Pancreas (tissue), 10 donors: ENCODE results near the gene PRSS1. TPM values are rescaled to one million over a fixed set of nuclear protein-coding genes. Genes with fewer than 3 reads are reported as not detected.
A peak's percentile ranks its signal among the peaks of the same experiment; 100 is the strongest.
"Not testable (repeated sequence)": the region's sequence is repeated elsewhere in the genome, so short reads cannot be mapped to it uniquely, and the experiment has no call there.

ENCODE experiments used
- ATAC-seq, 4 donors: fragments of 200-7000 bp; cut with Tn5 transposase; one replicate each; pipeline versions ENCODE4 v1.8.0 to v1.9.1; 2020; ENCODE audit warnings: mild to moderate bottlenecking in 4 of 4, moderate library complexity in 4 of 4
- DNase-seq, 6 donors: peaks; one replicate each; pipeline ENCODE4 v3.0.0-alpha.2; 2020
- FAIRE-seq: peaks from 2 replicates; lab custom pipeline; 2012; peaks lifted over from hg19 to GRCh38; lab: Jason Lieb, UNC
- H3K27ac ChIP-seq, 4 donors: fragments of 200-600 bp; sonication (generic); 1 replicate in 3 of 4; 2 replicates in 1 of 4; pipeline versions ENCODE4 v1.5.0 to v1.8.0; 2020
- H3K27me3 ChIP-seq, 4 donors: fragments of 200-600 bp; one replicate each; pipeline ENCODE4 v1.8.0; 2021
- H3K36me3 ChIP-seq, 3 donors: fragments of 200-600 bp; sonication (generic) in 1 of 3; one replicate each; pipeline versions ENCODE4 v1.5.0 to v1.8.0; 2020 to 2021
- H3K4me1 ChIP-seq, 3 donors: fragments of 200-600 bp; one replicate each; pipeline ENCODE4 v1.8.0; 2021
- H3K4me3 ChIP-seq, 4 donors: fragments of 200-600 bp; sonication (generic) in 2 of 4; one replicate each; pipeline versions ENCODE4 v1.5.0 to v1.8.0; 2020 to 2021
- H3K9me3 ChIP-seq, 4 donors: fragments of 200-600 bp; one replicate each; pipeline ENCODE4 v1.8.0; 2021
- CTCF ChIP-seq, 4 donors: fragments of 200-600 bp; sonication (generic) in 3 of 4; IDR thresholded peaks; one replicate each; pipeline versions ENCODE4 v1.5.0 to v1.8.0; 2021; ENCODE audit warnings: antibody characterized with exemption in 4 of 4
- WGBS, 2 donors: extraction: QIAGEN DNeasy Blood & Tissue Kit; methylation state at CpG; one replicate each; pipeline ENCODE4 v1.1.7; 2013; 5-methylcytosine and 5-hydroxymethylcytosine counted together
- intact Hi-C, 3 donors: fragments of 100-400 bp; cut with DNase I; formaldehyde crosslinking; loops; one replicate each; pipeline versions ENCODE4 v1.11.1 to v1.14.2; 2022
- polyA plus RNA-seq, 2 donors: library from polyadenylated mRNA; stranded (reverse); fragments of 200-250 nt; gene quantifications; one replicate each; pipeline ENCODE4 v1.2.3, GENCODE V29; 2013
- total RNA-seq, 6 donors: library from RNA; stranded (reverse); fragmentation: NEBNext Ultra II Directional in 4 of 6; extraction: Animal tissue kit (Norgen Biotek cat#: 25700) in 4 of 6; gene quantifications; one replicate each; pipeline versions ENCODE4 v1.2.1 to v1.2.4, GENCODE V29; 2021 to 2023
- donor health status: healthy with polysubstance abuse.
- donor health status: DM: no; HTN: no; CAD: no; lungs with moderate emphysema.
- donor health status: DM: no; HTN: no; CAD: no.
- donor health status: control.
- donor health status: control.
- donor health status: Bipolar disorder and iron deficiency.
- donor health status: DM: yes; HTN: yes; CAD: no.
- donor health status: DM: no; HTN: no; CAD: no.
- donor health status: DM: no; HTN: no; CAD: no.
- donor health status: DM: yes; HTN: yes; CAD: no.

The PRSS1 gene
- total and polyA plus RNA-seq, 8 donors = 22,582 to 66,172 (median 41,529) TPM

DNA sequence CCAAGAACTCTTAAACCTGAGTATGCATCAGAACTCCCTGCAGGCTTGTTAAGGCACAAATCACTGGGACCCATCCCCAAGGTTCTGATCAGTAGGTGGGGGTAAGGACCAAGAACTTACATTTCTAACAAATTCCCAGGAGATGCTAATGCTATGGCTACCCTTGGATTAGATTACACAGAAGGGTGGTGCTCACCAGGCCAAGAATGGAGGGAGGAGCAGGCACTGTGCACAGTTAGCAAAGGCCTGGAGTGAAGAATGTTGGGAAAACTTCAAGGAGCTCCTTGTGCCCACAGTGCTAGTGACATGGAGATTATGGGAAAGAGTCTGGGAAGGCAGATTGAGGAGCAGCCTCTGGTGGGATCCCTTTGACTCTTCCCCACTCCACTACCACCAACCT lies 23.4 kb downstream of the PRSS1 start:
- FAIRE-seq = no peak

DNA sequence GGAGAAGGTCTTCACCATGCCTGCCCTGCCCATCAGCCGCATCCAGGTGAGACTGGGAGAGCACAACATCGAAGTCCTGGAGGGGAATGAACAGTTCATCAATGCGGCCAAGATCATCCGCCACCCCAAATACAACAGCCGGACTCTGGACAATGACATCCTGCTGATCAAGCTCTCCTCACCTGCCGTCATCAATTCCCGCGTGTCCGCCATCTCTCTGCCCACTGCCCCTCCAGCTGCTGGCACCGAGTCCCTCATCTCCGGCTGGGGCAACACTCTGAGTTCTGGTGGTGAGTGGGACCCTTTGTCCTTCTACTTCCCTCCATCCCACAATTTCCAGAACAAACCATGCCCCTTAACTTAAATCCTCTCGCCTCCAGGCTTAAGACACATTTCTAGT lies 24.0 kb downstream of the PRSS1 start:
- no peak for TF ChIP-seq CTCF (IDR thresholded peaks at IDR 0.05)
- no peak for FAIRE-seq
- intact Hi-C loops = no loop called here
- 47 to 58% methylated on average over 12 of the region's 12 CpGs for WGBS, 2 donors
- no peaks in the 10 kb centered on the region for H3K9me3 ChIP-seq
- peak overlapping the region in 3 of 4 donors; percentile 34 to 87 (median 59) for H3K27ac ChIP-seq
- H3K27me3 ChIP-seq = no peaks in the 10 kb centered on the region
- peaks cover 0 to 18% (median 0%) of the 10 kb centered on the region in 3 donors for H3K36me3 ChIP-seq
- peaks cover 6 to 18% (median 8%) of the 10 kb centered on the region in 3 donors for H3K4me1 ChIP-seq
- H3K4me3 ChIP-seq = peak overlapping the region in 3 of 4 donors; percentile 36 to 62 (median 40)
- peak in 2 of 6 donors; percentile 65 to 66 for DNase-seq
- ATAC-seq = no peak

More for the DNA sequence above, 23.4 kb downstream of the PRSS1 start:
- TF ChIP-seq CTCF (IDR thresholded peaks at IDR 0.05) = no peak
- intact Hi-C loops = no loop called here
- H3K27me3 ChIP-seq = no peaks in the 10 kb centered on the region
- ATAC-seq (no peak), DNase-seq (no peak)
- H3K4me1 ChIP-seq = peaks cover 10 to 22% (median 11%) of the 10 kb centered on the region in 3 donors
- H3K27ac ChIP-seq = peak overlapping the region; percentile 65 to 87 (median 74)
- H3K9me3 ChIP-seq = no peaks in the 10 kb centered on the region
- H3K4me3 ChIP-seq = peak overlapping the region in 3 of 4 donors; percentile 36 to 62 (median 40)
- peaks cover 0 to 18% (median 0%) of the 10 kb centered on the region in 3 donors for H3K36me3 ChIP-seq

- DNase-seq (peak in 2 of 6 donors; percentile 59 to 65), FAIRE-seq (no peak), ATAC-seq (peak in 3 of 4 donors; percentile 4 to 11 (median 5))
- intact Hi-C loops = no loop called here
- WGBS, 2 donors = 41 to 51% methylated on average over 4 of the region's 4 CpGs
- H3K36me3 ChIP-seq = peaks cover 0 to 18% (median 0%) of the 10 kb centered on the region in 3 donors
- no peaks in the 10 kb centered on the region for H3K9me3 ChIP-seq
- peaks cover 4 to 9% (median 4%) of the 10 kb centered on the region in 3 donors for H3K4me1 ChIP-seq
- H3K4me3 ChIP-seq = peak overlapping the region in 2 of 4 donors; percentile 40 to 62
- no peaks in the 10 kb centered on the region for H3K27me3 ChIP-seq
- H3K27ac ChIP-seq = peak overlapping the region; percentile 18 to 87 (median 46)
- no peak for TF ChIP-seq CTCF (IDR thresholded peaks at IDR 0.05)
These were observed 24.9 kb downstream of the PRSS1 start for GRCh38 chr7:142773937-142774744.

DNA sequence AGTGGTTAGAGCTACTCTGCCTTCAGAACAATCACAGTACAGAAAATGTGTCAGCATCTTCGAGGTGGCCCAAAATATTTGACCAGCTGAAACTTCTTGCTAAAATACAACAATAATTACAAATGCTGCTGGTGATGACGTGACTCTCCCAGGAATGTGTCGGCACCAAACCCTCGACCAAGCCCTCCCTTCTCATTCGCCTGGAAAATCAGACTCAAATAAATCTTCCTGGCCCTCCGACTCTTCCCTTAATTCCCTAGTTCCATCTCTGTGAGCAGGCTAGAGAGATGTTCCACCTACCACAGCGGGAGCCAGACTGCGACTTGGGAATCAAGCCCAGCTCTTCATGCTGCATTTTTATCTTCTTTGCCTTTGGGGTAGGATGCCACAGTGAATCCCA lies 25.6 kb downstream of the PRSS1 start:
- intact Hi-C loops = no loop called here
- TF ChIP-seq CTCF (IDR thresholded peaks at IDR 0.05) = no peak
- peak; percentile 16 to 38 (median 24) for ATAC-seq
- Histone ChIP-seq H3K27me3 (no peaks in the 10 kb centered on the region), H3K9me3 (no peaks in the 10 kb centered on the region), H3K36me3 (peaks cover 0 to 18% (median 0%) of the 10 kb centered on the region in 3 donors), H3K27ac (peak overlapping the region; percentile 18 to 87 (median 52)), H3K4me3 (no peak overlapping the region), H3K4me1 (peaks cover 4% of the 10 kb centered on the region in 3 donors)
- 21 to 33% methylated on average over 8 of the region's 8 CpGs for WGBS, 2 donors
- peak in 4 of 6 donors; percentile 47 to 80 (median 70) for DNase-seq
- no peak for FAIRE-seq

GRCh38 chr7:142775351-142776115 lies 26.3 kb downstream of the PRSS1 start:
- Histone ChIP-seq H3K36me3 (peaks cover 0 to 18% (median 0%) of the 10 kb centered on the region in 3 donors), H3K27ac (peak overlapping the region; percentile 33 to 87 (median 52))
- DNase-seq (peak in 4 of 6 donors; percentile 70 to 83 (median 78)), ATAC-seq (peak; percentile 18 to 35 (median 24))
- H3K4me3 ChIP-seq, H3K9me3 ChIP-seq, FAIRE-seq, H3K4me1 ChIP-seq, intact Hi-C loops, H3K27me3 ChIP-seq: not testable (repeated sequence)
- WGBS, 2 donors = 32 to 42% methylated on average over 6 of the region's 6 CpGs
